Fibroblast of lung (primary cell): ENCODE data around the gene ADGRE1. TPM values are rescaled to one million over a fixed set of nuclear protein-coding genes. Genes with fewer than 3 reads are reported as not detected.

Experiments
- DNase-seq, 2 donors: peaks; one replicate each; pipeline versions ENCODE4 v3.0.0 to v3.0.0-alpha.2; 2010; ENCODE audit warnings: low read depth in 2 of 2
- H2AFZ ChIP-seq: 2 replicates; pipeline ENCODE4 v1.5.1; 2012; ENCODE audit warnings: low read length, control low read depth, inconsistent platforms
- H3K27ac ChIP-seq: 2 replicates; pipeline ENCODE4 v1.5.1; 2011; ENCODE audit warnings: low read length, control low read depth; ENCODE audit not compliant: insufficient read depth
- H3K27me3 ChIP-seq: 2 replicates; pipeline ENCODE4 v1.5.1; 2011; ENCODE audit warnings: mild to moderate bottlenecking, low read length; ENCODE audit not compliant: control insufficient read depth, insufficient read depth
- H3K36me3 ChIP-seq: 2 replicates; pipeline ENCODE4 v1.5.1; 2011; ENCODE audit warnings: low read length; ENCODE audit not compliant: control insufficient read depth, insufficient read depth
- H3K4me1 ChIP-seq: 2 replicates; pipeline ENCODE4 v1.5.1; 2011; ENCODE audit warnings: low read length; ENCODE audit not compliant: control insufficient read depth, insufficient read depth; ENCODE audit errors: extremely low read depth
- H3K4me2 ChIP-seq: 2 replicates; pipeline ENCODE4 v1.5.1; 2011; ENCODE audit warnings: low read length, control low read depth; ENCODE audit not compliant: insufficient read depth; ENCODE audit errors: extremely low read depth
- H3K4me3 ChIP-seq, 4 experiments: fragments of 200-600 bp in 1 of 4; sonication (generic) in 1 of 4; replicated peaks in 1 of 4; 2 replicates each; pipeline ENCODE4 v1.5.1; 2011 to 2016; ENCODE audit warnings: low read length in 4 of 4, low read depth in 3 of 4, mild to moderate bottlenecking in 3 of 4, control low read depth in 2 of 4, inconsistent platforms in 1 of 4, mixed read lengths in 1 of 4; ENCODE audit not compliant: insufficient read depth in 1 of 4; ENCODE audit errors: control extremely low read depth in 1 of 4
- H3K79me2 ChIP-seq: 2 replicates; pipeline ENCODE4 v1.5.1; 2012; ENCODE audit warnings: mild to moderate bottlenecking, low read length, inconsistent platforms; ENCODE audit not compliant: control insufficient read depth, insufficient read depth
- H3K9ac ChIP-seq: 2 replicates; pipeline ENCODE4 v1.5.1; 2011; ENCODE audit warnings: mild to moderate bottlenecking, low read length, control low read depth; ENCODE audit not compliant: insufficient read depth
- H3K9me3 ChIP-seq: 2 replicates; pipeline ENCODE4 v1.5.1; 2012; ENCODE audit warnings: low read depth, low read length; ENCODE audit not compliant: control insufficient read depth, insufficient read depth
- H4K20me1 ChIP-seq: 2 replicates; pipeline ENCODE4 v1.5.1; 2011; ENCODE audit warnings: low read length; ENCODE audit not compliant: control insufficient read depth, insufficient read depth; ENCODE audit errors: extremely low read depth
- CTCF ChIP-seq, 2 donors: IDR thresholded peaks in 1 of 2; conservative IDR thresholded peaks in 1 of 2; 1 replicate in 1 of 2; 2 replicates in 1 of 2; pipeline ENCODE4 v1.5.1; 2011 to 2012; ENCODE audit warnings: low read length in 2 of 2, control low read depth in 1 of 2, inconsistent platforms in 1 of 2, low read depth in 1 of 2, mild to moderate bottlenecking in 1 of 2
- EZH2 ChIP-seq: IDR thresholded peaks from 2 replicates; pipeline ENCODE4 v1.5.1; 2012; ENCODE audit warnings: low read length, control low read depth, mild to moderate bottlenecking; ENCODE audit errors: missing control alignments
- polyA plus RNA-seq, 2 donors: library from polyadenylated mRNA; depleted of rRNA in 1 of 2; stranded (reverse) in 1 of 2; unstranded in 1 of 2; fragments of >200 nt; gene quantifications; 2 replicates each; pipeline ENCODE4 v1.2.1, GENCODE V29; 2011 to 2012; ENCODE audit warnings: missing spikeins in 1 of 2
- total RNA-seq: library from RNA; depleted of rRNA; stranded (reverse); fragments of >200 nt; gene quantifications from 2 replicates; pipeline ENCODE4 v1.2.1, GENCODE V29; 2014

The ADGRE1 gene
- total and polyA plus RNA-seq, 2 donors (not counting 1 experiment from before 2014, with no cell fraction given), result under 0.01 TPM; not detected in 1

GRCh38 chr19:6847828-6848200 lies 39.6 kb upstream of the ADGRE1 start:
- no peak overlapping the region for H3K27ac ChIP-seq
- H3K4me2 ChIP-seq, result no peak overlapping the region
- no peak for TF ChIP-seq CTCF (conservative IDR thresholded peaks at IDR 0.05 in 1 of 2, IDR thresholded peaks at IDR 0.05 in 1 of 2; ENCODE audit: low read depth in 1 of 2, low read length in 2 of 2)
- TF ChIP-seq EZH2, result no peak
- no peaks in the 10 kb centered on the region for H3K27me3 ChIP-seq
- no peak for DNase-seq
- no peaks in the 10 kb centered on the region for H3K79me2 ChIP-seq
- no peaks in the 10 kb centered on the region for H3K4me1 ChIP-seq
- H3K9me3 ChIP-seq, result no peaks in the 10 kb centered on the region
- H3K4me3 ChIP-seq, result no peak overlapping the region
- no peak overlapping the region for H2AFZ ChIP-seq
- H3K36me3 ChIP-seq, result no peaks in the 10 kb centered on the region
- H3K9ac ChIP-seq, result no peak overlapping the region
- no peaks in the 10 kb centered on the region for H4K20me1 ChIP-seq

GRCh38 chr19:6848986-6849385 lies 38.4 kb upstream of the ADGRE1 start:
- no peak overlapping the region for H3K4me2 ChIP-seq

GRCh38 chr19:6849876-6850275 lies 37.5 kb upstream of the ADGRE1 start:
- H3K79me2 ChIP-seq, result no peaks in the 10 kb centered on the region
- no peaks in the 10 kb centered on the region for H3K4me1 ChIP-seq
- no peak overlapping the region for H3K9ac ChIP-seq
- no peaks in the 10 kb centered on the region for H3K9me3 ChIP-seq
- H3K4me2 ChIP-seq, result no peak overlapping the region
- H3K27me3 ChIP-seq, result no peaks in the 10 kb centered on the region
- no peaks in the 10 kb centered on the region for H4K20me1 ChIP-seq
- no peak for DNase-seq
- TF ChIP-seq EZH2 (no peak), CTCF (conservative IDR thresholded peaks at IDR 0.05 in 1 of 2, IDR thresholded peaks at IDR 0.05 in 1 of 2; ENCODE audit: low read depth in 1 of 2, low read length in 2 of 2) (no peak)
- H3K36me3 ChIP-seq, result no peaks in the 10 kb centered on the region
- no peak overlapping the region for H3K4me3 ChIP-seq
- no peak overlapping the region for H3K27ac ChIP-seq
- H2AFZ ChIP-seq, result no peak overlapping the region

More at GRCh38 chr19:6848986-6849385, 38.4 kb upstream of the ADGRE1 start:
- Histone ChIP-seq H3K4me3 (no peak overlapping the region), H2AFZ (no peak overlapping the region), H3K27ac (no peak overlapping the region), H4K20me1 (no peaks in the 10 kb centered on the region), H3K4me1 (no peaks in the 10 kb centered on the region), H3K9me3 (no peaks in the 10 kb centered on the region), H3K36me3 (no peaks in the 10 kb centered on the region), H3K79me2 (no peaks in the 10 kb centered on the region), H3K27me3 (no peaks in the 10 kb centered on the region), H3K9ac (no peak overlapping the region)
- TF ChIP-seq CTCF (conservative IDR thresholded peaks at IDR 0.05 in 1 of 2, IDR thresholded peaks at IDR 0.05 in 1 of 2; ENCODE audit: low read depth in 1 of 2, low read length in 2 of 2) (no peak), EZH2 (no peak)
- no peak for DNase-seq
